ENCODE data around the gene FGG.

FGG gene

GRCh38 chr4:154602404-154603020, 9.9 kb downstream of the FGG start:
- no peak for TF ChIP-seq SIN3A (IDR thresholded peaks at IDR 0.05; ENCODE audit: borderline replicate concordance, insufficient read depth, low read length)
- TF ChIP-seq TAF1 (IDR thresholded peaks at IDR 0.05; ENCODE audit: borderline replicate concordance, insufficient read depth, low read length) = no peak
- TF ChIP-seq REST (IDR thresholded peaks at IDR 0.05; ENCODE audit: insufficient read depth in 1 of 2, low read depth in 2 of 2, low read length in 2 of 2) = no peak
- TF ChIP-seq POLR2AphosphoS5 (IDR thresholded peaks at IDR 0.05; ENCODE audit: low read depth, low read length) = no peak
- TF ChIP-seq FOXP2 (optimal IDR thresholded peaks at IDR 0.05; ENCODE audit: borderline replicate concordance, extremely low read depth, extremely low read length, insufficient read depth) = no peak

GRCh38 chr4:154597798-154598774, 14.4 kb downstream of the FGG start:
- TF ChIP-seq SIN3A (IDR thresholded peaks at IDR 0.05; ENCODE audit: borderline replicate concordance, insufficient read depth, low read length) (no peak), REST (IDR thresholded peaks at IDR 0.05; ENCODE audit: insufficient read depth in 1 of 2, low read depth in 2 of 2, low read length in 2 of 2) (no peak), FOXP2 (optimal IDR thresholded peaks at IDR 0.05; ENCODE audit: borderline replicate concordance, extremely low read depth, extremely low read length, insufficient read depth) (no peak), TAF1 (IDR thresholded peaks at IDR 0.05; ENCODE audit: borderline replicate concordance, insufficient read depth, low read length) (no peak), POLR2AphosphoS5 (IDR thresholded peaks at IDR 0.05; ENCODE audit: low read depth, low read length) (no peak)

GRCh38 chr4:154595807-154596206, 16.6 kb downstream of the FGG start:
- TF ChIP-seq TAF1 (IDR thresholded peaks at IDR 0.05; ENCODE audit: borderline replicate concordance, insufficient read depth, low read length) = no peak
- no peak for TF ChIP-seq REST (IDR thresholded peaks at IDR 0.05; ENCODE audit: insufficient read depth in 1 of 2, low read depth in 2 of 2, low read length in 2 of 2)
- TF ChIP-seq POLR2AphosphoS5 (IDR thresholded peaks at IDR 0.05; ENCODE audit: low read depth, low read length) = no peak
- no peak for TF ChIP-seq SIN3A (IDR thresholded peaks at IDR 0.05; ENCODE audit: borderline replicate concordance, insufficient read depth, low read length)
- TF ChIP-seq FOXP2 (optimal IDR thresholded peaks at IDR 0.05; ENCODE audit: borderline replicate concordance, extremely low read depth, extremely low read length, insufficient read depth) = no peak

DNA sequence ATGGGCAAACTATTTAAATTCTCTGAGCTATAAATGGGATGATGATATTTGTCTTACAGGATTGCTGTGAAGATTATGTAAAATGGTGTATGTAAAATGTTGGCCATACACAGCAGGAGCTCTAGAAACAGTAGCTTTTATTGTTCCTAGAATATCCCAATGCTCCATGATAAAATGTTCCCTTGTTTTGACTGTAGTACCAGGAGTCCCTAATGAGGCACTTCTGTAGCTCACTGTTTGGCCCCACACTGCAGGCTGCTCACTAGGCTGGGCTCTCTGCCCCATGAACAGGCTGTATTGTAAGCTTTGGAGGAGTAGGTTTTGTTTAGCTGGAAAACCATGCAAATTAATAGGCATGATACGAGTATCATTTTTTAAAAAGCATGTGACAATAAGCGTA, 18.6 kb downstream of the FGG start:
- TF ChIP-seq TAF1 (IDR thresholded peaks at IDR 0.05; ENCODE audit: borderline replicate concordance, insufficient read depth, low read length) = no peak

GRCh38 chr4:154591890-154592289, 20.6 kb downstream of the FGG start:
- no peak for TF ChIP-seq TAF1 (IDR thresholded peaks at IDR 0.05; ENCODE audit: borderline replicate concordance, insufficient read depth, low read length)
- TF ChIP-seq FOXP2 (optimal IDR thresholded peaks at IDR 0.05; ENCODE audit: borderline replicate concordance, extremely low read depth, extremely low read length, insufficient read depth) = no peak
